DOHH2 (cell line): Measurements from ENCODE around the gene GIMAP7.

Experiments used
- EZH2phosphoT487 ChIP-seq: fragments of 200-600 bp; sonication (generic); IDR thresholded peaks from 2 replicates; pipeline ENCODE4 v1.6.1; 2017; ENCODE audit warnings: borderline replicate concordance, mild to moderate bottlenecking, antibody characterized with exemption, low read length, moderate library complexity, mixed read lengths
- TF ChIP-seq, protein P1 (sequence below): fragments of 200-600 bp; sonication (generic); IDR thresholded peaks from one replicate; pipeline ENCODE4 v1.5.1; 2014; ENCODE audit warnings: antibody characterized with exemption, mild to moderate bottlenecking, low read depth, low read length; ENCODE audit not compliant: poor library complexity, severe bottlenecking

DNA sequence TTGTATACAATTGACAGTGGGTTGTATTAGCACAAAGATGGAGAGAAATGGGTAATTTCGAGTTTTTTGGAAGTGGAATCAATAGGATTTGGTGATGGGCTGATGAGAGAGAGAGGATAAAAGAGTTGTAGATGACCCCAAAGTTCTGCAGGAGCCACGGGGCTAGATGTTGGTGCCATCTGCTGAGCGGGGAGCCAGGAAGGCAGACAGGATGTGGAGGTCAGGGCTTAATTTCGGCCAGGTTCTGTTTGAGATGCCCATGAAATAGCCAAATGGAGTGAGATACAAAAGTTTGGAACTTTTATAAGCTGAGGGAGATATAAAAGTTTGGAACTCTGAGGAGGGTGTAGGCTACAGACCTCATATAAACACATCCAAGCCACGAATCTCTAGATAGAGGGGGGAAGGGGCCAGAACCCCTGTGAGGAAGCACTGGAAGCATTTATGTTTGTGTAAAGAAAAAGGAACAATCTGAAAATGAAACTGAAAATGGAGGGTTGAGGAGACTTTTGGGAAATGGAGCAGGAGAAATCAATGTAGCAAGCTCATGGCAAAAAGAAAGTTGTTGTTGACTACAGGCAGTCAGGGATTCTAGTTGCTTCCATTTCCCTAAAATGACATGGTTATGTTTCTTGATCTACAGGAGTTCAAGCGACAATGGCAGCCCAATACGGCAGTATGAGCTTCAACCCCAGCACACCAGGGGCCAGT is 54.7 kb downstream of the GIMAP7 start:
- TF ChIP-seq, protein P1, sequence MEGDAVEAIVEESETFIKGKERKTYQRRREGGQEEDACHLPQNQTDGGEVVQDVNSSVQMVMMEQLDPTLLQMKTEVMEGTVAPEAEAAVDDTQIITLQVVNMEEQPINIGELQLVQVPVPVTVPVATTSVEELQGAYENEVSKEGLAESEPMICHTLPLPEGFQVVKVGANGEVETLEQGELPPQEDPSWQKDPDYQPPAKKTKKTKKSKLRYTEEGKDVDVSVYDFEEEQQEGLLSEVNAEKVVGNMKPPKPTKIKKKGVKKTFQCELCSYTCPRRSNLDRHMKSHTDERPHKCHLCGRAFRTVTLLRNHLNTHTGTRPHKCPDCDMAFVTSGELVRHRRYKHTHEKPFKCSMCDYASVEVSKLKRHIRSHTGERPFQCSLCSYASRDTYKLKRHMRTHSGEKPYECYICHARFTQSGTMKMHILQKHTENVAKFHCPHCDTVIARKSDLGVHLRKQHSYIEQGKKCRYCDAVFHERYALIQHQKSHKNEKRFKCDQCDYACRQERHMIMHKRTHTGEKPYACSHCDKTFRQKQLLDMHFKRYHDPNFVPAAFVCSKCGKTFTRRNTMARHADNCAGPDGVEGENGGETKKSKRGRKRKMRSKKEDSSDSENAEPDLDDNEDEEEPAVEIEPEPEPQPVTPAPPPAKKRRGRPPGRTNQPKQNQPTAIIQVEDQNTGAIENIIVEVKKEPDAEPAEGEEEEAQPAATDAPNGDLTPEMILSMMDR: no peak
- no peak for TF ChIP-seq EZH2phosphoT487
